OCI-M2 (cell line): ENCODE measurements around the gene TESPA1.
"Not testable (repeated sequence)": the region's sequence is repeated elsewhere in the genome, so short reads cannot be mapped to it uniquely, and the experiment has no call there.

Experiments
- DNase-seq: peaks from one replicate; lab custom pipeline; 2025; ENCODE audit not compliant: unreplicated experiment; lab: John Stamatoyannopoulos, UW

Gene TESPA1

GRCh38 chr12:54984658-54985376 is at the start of gene TESPA1:
TSS of gene TESPA1 (minus strand) at chr12:54984762. CDS start at chr12:54974562, 10,200 bp downstream.
- DNase-seq: no peak

GRCh38 chr12:55034218-55034617 is 49.7 kb upstream of the TESPA1 start:
- no peak for DNase-seq

GRCh38 chr12:55025508-55025907 is 40.9 kb upstream of the TESPA1 start:
- DNase-seq: no peak

- no peak for DNase-seq
Measured at GRCh38 chr12:55024575-55024974, 40.0 kb upstream of the TESPA1 start.

GRCh38 chr12:55019784-55020183 is 35.2 kb upstream of the TESPA1 start, which contains the start of gene NEUROD4:
TSS of gene NEUROD4 (plus strand) at chr12:55019974. CDS start at chr12:55026440, 6,466 bp downstream.
- DNase-seq: no peak

- no peak for DNase-seq
Measured at GRCh38 chr12:55017416-55017925, 32.9 kb upstream of the TESPA1 start.

- DNase-seq: no peak
Measured at GRCh38 chr12:55008944-55009585, 24.5 kb upstream of the TESPA1 start.

GRCh38 chr12:55002355-55002754 is 17.8 kb upstream of the TESPA1 start:
- DNase-seq: no peak

- DNase-seq: no peak
Measured at GRCh38 chr12:55001198-55001868, 16.8 kb upstream of the TESPA1 start.

- DNase-seq: no peak
Measured at GRCh38 chr12:54998958-54999510, 14.5 kb upstream of the TESPA1 start.

GRCh38 chr12:54997929-54998522 is 13.5 kb upstream of the TESPA1 start:
- no peak for DNase-seq

- no peak for DNase-seq
Measured at GRCh38 chr12:54996205-54996604, 11.6 kb upstream of the TESPA1 start.

- DNase-seq: no peak
Measured at GRCh38 chr12:54993181-54993835, 8.7 kb upstream of the TESPA1 start.

- no peak for DNase-seq
Measured at GRCh38 chr12:54991991-54992375, 7.4 kb upstream of the TESPA1 start.

- DNase-seq: no peak
Measured at GRCh38 chr12:54991161-54991990, 6.8 kb upstream of the TESPA1 start.

- no peak for DNase-seq
Measured at GRCh38 chr12:54989829-54990228, 5.3 kb upstream of the TESPA1 start.

GRCh38 chr12:54988402-54989054 is 4.0 kb upstream of the TESPA1 start:
- no peak for DNase-seq

GRCh38 chr12:54987611-54988231 is 3.2 kb upstream of the TESPA1 start:
- no peak for DNase-seq

GRCh38 chr12:54986773-54987172 is 2.2 kb upstream of the TESPA1 start:
- not testable (repeated sequence) for DNase-seq
